Measurements from ENCODE around the gene GPR142. TPM values are rescaled to one million over a fixed set of nuclear protein-coding genes. Genes with fewer than 3 reads are reported as not detected.

The GPR142 gene
- total RNA-seq, 1 experiment from 2014 or later: 0.33 TPM

GRCh38 chr17:74330446-74330845, 36.9 kb upstream of the GPR142 start:
- H2BK12ac ChIP-seq (ENCODE audit: insufficient read length, low read depth, low read length): no peak overlapping the region
- no peak overlapping the region for H3K9ac ChIP-seq (ENCODE audit: extremely low read depth, insufficient read length, low read length)
- H3K79me2 ChIP-seq (ENCODE audit: insufficient read depth, low read length): no peaks in the 10 kb centered on the region
- Mint-ChIP-seq H3K36me3 (ENCODE audit: insufficient read depth in 1 of 3, low read depth in 3 of 3) (no peaks in the 10 kb centered on the region; a peak in 1 of 7 replicates), H3K27ac (peak overlapping the region in 1 of 3 experiments; percentile 6; a peak in 1 of 7 replicates), H3K9me3 (no peaks in the 10 kb centered on the region), H3K4me3 (no peak overlapping the region), H3K4me1 (peaks cover 43 to 58% of the 10 kb centered on the region in 2 experiments), H3K27me3 (ENCODE audit: low read depth) (peaks cover 54% of the 10 kb centered on the region)
- H2AFZ ChIP-seq (ENCODE audit: low read length): no peak overlapping the region
- H3K27me3 ChIP-seq (ENCODE audit: insufficient read depth, low read length): no peaks in the 10 kb centered on the region; the same call in 1 of the 2 replicates
- no peak overlapping the region for H2BK20ac ChIP-seq (ENCODE audit: low read depth, low read length, poor library complexity, severe bottlenecking)
- H2BK5ac ChIP-seq (ENCODE audit: insufficient read length, low read length): no peak overlapping the region
- no peak overlapping the region for H3T11ph ChIP-seq (ENCODE audit: low read length)
- no peaks in the 10 kb centered on the region for H3K79me1 ChIP-seq (ENCODE audit: insufficient read depth, low read depth, low read length, poor library complexity, severe bottlenecking)
- H3K18ac ChIP-seq (ENCODE audit: insufficient read length, low read depth, low read length): no peak overlapping the region
- DNase-seq: no peak
- H3K4me1 ChIP-seq (ENCODE audit: insufficient read depth, low read length): no peaks in the 10 kb centered on the region
- H3K14ac ChIP-seq (ENCODE audit: insufficient read depth, low read length): no peak overlapping the region
- no peak overlapping the region for H4K91ac ChIP-seq (ENCODE audit: insufficient read length, low read depth, low read length)
- H4K5ac ChIP-seq (ENCODE audit: insufficient read length, low read depth, low read length): no peak overlapping the region
- H3K9me3 ChIP-seq (ENCODE audit: control insufficient read depth, low read depth, low read length): no peaks in the 10 kb centered on the region
- H3K4me2 ChIP-seq (ENCODE audit: insufficient read depth, insufficient read length, low read length): no peak overlapping the region
- TF ChIP-seq CTCF (conservative IDR thresholded peaks at IDR 0.05): no peak
- no peak overlapping the region for H2BK120ac ChIP-seq (ENCODE audit: low read depth, low read length, poor library complexity, severe bottlenecking)
- no peak overlapping the region for H2BK15ac ChIP-seq (ENCODE audit: low read depth, low read length)
- no CpG with 5 or more reads among the region's 8 CpGs for WGBS (ENCODE audit: extremely low coverage, insufficient read length, low lambda C conversion rate)
- no peak overlapping the region for H3K56ac ChIP-seq (ENCODE audit: insufficient read length, low read depth, low read length)
- H4K20me1 ChIP-seq (ENCODE audit: control insufficient read depth, insufficient read depth, insufficient read length): no peaks in the 10 kb centered on the region
- H4K8ac ChIP-seq (replicated peaks; ENCODE audit: insufficient read length, low read depth, low read length): no peak overlapping the region
- no peak overlapping the region for H2AK5ac ChIP-seq (ENCODE audit: insufficient read length, low read length)
- no peak overlapping the region for H3K27ac ChIP-seq (ENCODE audit: insufficient read length, low read depth, low read length)
- H3K4ac ChIP-seq (ENCODE audit: low read depth, low read length): no peak overlapping the region
- no peak overlapping the region for H3K23ac ChIP-seq (ENCODE audit: insufficient read length, low read depth, low read length)
- H3K23me2 ChIP-seq (ENCODE audit: insufficient read length, low read depth, low read length, poor library complexity, severe bottlenecking): peaks cover 6% of the 10 kb centered on the region
